Activated CD8-positive, alpha-beta T cell treated with anti-CD3 and anti-CD28 coated beads for 36 hours (primary cell): ENCODE data around the gene IL22. TPM values are rescaled to one million over a fixed set of nuclear protein-coding genes. Genes with fewer than 3 reads are reported as not detected.

ENCODE experiments used
- ATAC-seq: fragments of 200-7000 bp; cut with Tn5 transposase; one replicate; pipeline ENCODE4 v1.10.0; 2021; ENCODE audit warnings: mild to moderate bottlenecking, moderate library complexity
- CTCF ChIA-PET: fragments of 350-600 bp; sonication (Branson Sonifier 250); formaldehyde crosslinking; loops from one replicate; lab custom pipeline; 2021; ENCODE audit warnings: antibody characterized with exemption; lab: Charles Lee
- POLR2A ChIA-PET: fragments of 350-600 bp; sonication (Branson Sonifier 250); formaldehyde crosslinking; loops from one replicate; lab custom pipeline; 2021; ENCODE audit warnings: antibody characterized with exemption; lab: Charles Lee
- DNase-seq: peaks from one replicate; pipeline ENCODE4 v3.0.0-alpha.2; 2020
- H3K27ac Mint-ChIP-seq: one replicate; pipeline ENCODE4 v1.8.0; 2021; ENCODE audit warnings: mild to moderate bottlenecking, mixed read lengths
- H3K27me3 Mint-ChIP-seq: one replicate; pipeline ENCODE4 v1.8.0; 2021; ENCODE audit warnings: mixed read lengths
- H3K36me3 Mint-ChIP-seq: one replicate; pipeline ENCODE4 v1.8.0; 2021; ENCODE audit warnings: low read depth, mixed read lengths
- H3K4me1 Mint-ChIP-seq: one replicate; pipeline ENCODE4 v1.8.0; 2021; ENCODE audit warnings: low read depth, mixed read lengths
- H3K4me3 Mint-ChIP-seq: one replicate; pipeline ENCODE4 v1.8.0; 2021; ENCODE audit warnings: mild to moderate bottlenecking, moderate library complexity, mixed read lengths
- H3K9me3 Mint-ChIP-seq: one replicate; pipeline ENCODE4 v1.8.0; 2021; ENCODE audit warnings: mixed read lengths
- intact Hi-C: fragments of 100-400 bp; cut with micrococcal nuclease; formaldehyde crosslinking; loops from one replicate; pipeline ENCODE4 v1.10.0; 2022
- total RNA-seq, 2 experiments: library from RNA; stranded (reverse); gene quantifications; one replicate each; pipeline ENCODE4 v1.2.3, GENCODE V29; 2021
- TF ChIP-seq, protein P1 (sequence below): fragments of 200-600 bp; IDR thresholded peaks from one replicate; pipeline ENCODE4 v1.8.0; 2022; ENCODE audit warnings: antibody characterized with exemption, mild to moderate bottlenecking

Gene IL22
- total RNA-seq, 2 experiments from 2014 or later, result not detected

- H3K27ac Mint-ChIP-seq, result no peak overlapping the region
- CTCF ChIA-PET, result interaction anchor here (1.3 to 3.1 kb wide), 4 partner anchors 26 to 133 kb away, joined by 3 to 13 read pairs (median 5); no protein-coding TSS in a partner anchor
- no peaks in the 10 kb centered on the region for H3K27me3 Mint-ChIP-seq
- intact Hi-C loops, result no loop called here
- TF ChIP-seq, protein P1, sequence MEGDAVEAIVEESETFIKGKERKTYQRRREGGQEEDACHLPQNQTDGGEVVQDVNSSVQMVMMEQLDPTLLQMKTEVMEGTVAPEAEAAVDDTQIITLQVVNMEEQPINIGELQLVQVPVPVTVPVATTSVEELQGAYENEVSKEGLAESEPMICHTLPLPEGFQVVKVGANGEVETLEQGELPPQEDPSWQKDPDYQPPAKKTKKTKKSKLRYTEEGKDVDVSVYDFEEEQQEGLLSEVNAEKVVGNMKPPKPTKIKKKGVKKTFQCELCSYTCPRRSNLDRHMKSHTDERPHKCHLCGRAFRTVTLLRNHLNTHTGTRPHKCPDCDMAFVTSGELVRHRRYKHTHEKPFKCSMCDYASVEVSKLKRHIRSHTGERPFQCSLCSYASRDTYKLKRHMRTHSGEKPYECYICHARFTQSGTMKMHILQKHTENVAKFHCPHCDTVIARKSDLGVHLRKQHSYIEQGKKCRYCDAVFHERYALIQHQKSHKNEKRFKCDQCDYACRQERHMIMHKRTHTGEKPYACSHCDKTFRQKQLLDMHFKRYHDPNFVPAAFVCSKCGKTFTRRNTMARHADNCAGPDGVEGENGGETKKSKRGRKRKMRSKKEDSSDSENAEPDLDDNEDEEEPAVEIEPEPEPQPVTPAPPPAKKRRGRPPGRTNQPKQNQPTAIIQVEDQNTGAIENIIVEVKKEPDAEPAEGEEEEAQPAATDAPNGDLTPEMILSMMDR, result no peak
- H3K4me1 Mint-ChIP-seq, result peaks cover 42% of the 10 kb centered on the region
- H3K4me3 Mint-ChIP-seq, result no peak overlapping the region
- H3K9me3 Mint-ChIP-seq, result peaks cover 3% of the 10 kb centered on the region
- no peak for DNase-seq
- H3K36me3 Mint-ChIP-seq, result peaks cover 8% of the 10 kb centered on the region
- ATAC-seq, result no peak
- POLR2A ChIA-PET, result interaction anchor here (1.2 to 1.6 kb wide), 2 partner anchors 14 to 28 kb away, joined by 3 read pairs; no protein-coding TSS in a partner anchor
These were observed 38.1 kb upstream of the IL22 start for GRCh38 chr12:68291396-68292036.

- peaks cover 42% of the 10 kb centered on the region for H3K4me1 Mint-ChIP-seq
- ChIA-PET POLR2A (interaction anchor here (0.6 to 1.2 kb wide), 3 partner anchors 29 to 196 kb away, joined by 3 to 4 read pairs (median 3); no protein-coding TSS in a partner anchor), CTCF (interaction anchor here (1.0 to 3.1 kb wide), 8 partner anchors 9 to 132 kb away, joined by 3 to 13 read pairs (median 4); no protein-coding TSS in a partner anchor)
- peak; percentile 50 for DNase-seq
- peaks cover 3% of the 10 kb centered on the region for H3K9me3 Mint-ChIP-seq
- no peak overlapping the region for H3K27ac Mint-ChIP-seq
- peaks cover 8% of the 10 kb centered on the region for H3K36me3 Mint-ChIP-seq
- TF ChIP-seq, protein P1, result no peak
- ATAC-seq, result peak; percentile 94
- no peak overlapping the region for H3K4me3 Mint-ChIP-seq
- peaks cover 4% of the 10 kb centered on the region for H3K27me3 Mint-ChIP-seq
- intact Hi-C loops, result no loop called here
These were observed 36.7 kb upstream of the IL22 start for GRCh38 chr12:68290126-68290525.

DNA sequence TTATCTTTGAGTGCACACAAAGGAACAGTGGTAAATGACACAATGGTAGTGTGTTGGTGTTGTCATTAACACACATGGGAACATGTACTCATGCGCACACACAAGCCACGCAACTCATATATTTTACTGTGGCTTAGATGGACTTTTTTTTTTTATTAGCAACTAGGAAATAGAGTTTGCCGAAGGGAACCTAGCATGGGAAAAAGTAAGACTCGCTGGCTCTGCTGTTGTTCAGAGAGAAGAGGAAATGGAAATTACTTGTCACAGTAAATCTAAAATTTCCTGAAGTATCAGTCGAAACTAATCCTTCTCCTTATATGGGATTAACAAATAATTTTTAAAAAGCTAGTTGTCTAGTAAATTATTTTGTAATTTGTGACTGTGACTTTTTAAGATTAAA lies 33.7 kb upstream of the IL22 start:
- no peak overlapping the region for H3K4me3 Mint-ChIP-seq
- H3K9me3 Mint-ChIP-seq, result peaks cover 3% of the 10 kb centered on the region
- no peak for DNase-seq
- H3K4me1 Mint-ChIP-seq, result peaks cover 37% of the 10 kb centered on the region
- peaks cover 5% of the 10 kb centered on the region for H3K27me3 Mint-ChIP-seq
- TF ChIP-seq, protein P1, result no peak
- ChIA-PET CTCF (interaction anchor here (1.2 kb wide), 1 partner anchor 13 kb away, joined by 3 read pairs; no protein-coding TSS in a partner anchor), POLR2A (interaction anchor here (0.7 kb wide), 1 partner anchor 1176 kb away, joined by 3 read pairs; no protein-coding TSS in a partner anchor)
- H3K27ac Mint-ChIP-seq, result no peak overlapping the region
- intact Hi-C loops, result no loop called here
- H3K36me3 Mint-ChIP-seq, result peaks cover 5% of the 10 kb centered on the region
- no peak for ATAC-seq

DNA sequence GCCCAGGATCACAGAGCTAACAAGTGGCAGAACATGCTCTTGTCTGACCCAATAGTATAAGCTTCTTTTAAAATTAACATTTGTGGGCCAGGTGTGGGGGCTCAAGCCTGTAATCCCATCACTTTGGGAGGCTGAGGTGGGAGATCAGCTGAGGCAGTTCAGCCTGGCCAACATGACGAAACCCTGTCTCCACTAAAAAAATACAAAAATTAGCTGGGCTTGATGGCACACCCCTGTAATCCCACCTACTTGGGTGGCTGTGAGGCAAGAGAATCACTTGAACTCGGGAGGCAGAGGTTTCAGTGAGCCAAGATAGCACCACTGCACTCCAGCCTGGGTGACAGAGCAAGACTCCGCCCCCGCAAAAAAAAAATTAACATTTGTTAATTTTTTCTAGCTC lies 33.0 kb upstream of the IL22 start:
- peaks cover 5% of the 10 kb centered on the region for H3K27me3 Mint-ChIP-seq
- H3K4me1 Mint-ChIP-seq, result peaks cover 37% of the 10 kb centered on the region
- H3K4me3 Mint-ChIP-seq, result no peak overlapping the region
- peaks cover 5% of the 10 kb centered on the region for H3K36me3 Mint-ChIP-seq
- H3K27ac Mint-ChIP-seq, result no peak overlapping the region
- DNase-seq (no peak), ATAC-seq (no peak)
- CTCF ChIA-PET, result interaction anchor here (0.7 to 1.2 kb wide), 3 partner anchors 9 to 64 kb away, joined by 3 to 4 read pairs (median 3); no protein-coding TSS in a partner anchor
- intact Hi-C loops, result no loop called here
- peaks cover 3% of the 10 kb centered on the region for H3K9me3 Mint-ChIP-seq
- TF ChIP-seq, protein P1, result no peak
- POLR2A ChIA-PET, result interaction anchor here (1.6 kb wide), 1 partner anchor 12 kb away, joined by 4 read pairs; no protein-coding TSS in a partner anchor

- peaks cover 5% of the 10 kb centered on the region for H3K27me3 Mint-ChIP-seq
- DNase-seq, result no peak
- H3K4me3 Mint-ChIP-seq, result no peak overlapping the region
- H3K27ac Mint-ChIP-seq, result no peak overlapping the region
- TF ChIP-seq, protein P1, result no peak
- intact Hi-C loops, result no loop called here
- ChIA-PET CTCF (interaction anchor here (0.7 to 1.2 kb wide), 2 partner anchors 32 to 63 kb away, joined by 3 to 4 read pairs; no protein-coding TSS in a partner anchor), POLR2A (interaction anchor here (1.6 kb wide), 1 partner anchor 12 kb away, joined by 4 read pairs; no protein-coding TSS in a partner anchor)
- ATAC-seq, result no peak
- H3K36me3 Mint-ChIP-seq, result peaks cover 5% of the 10 kb centered on the region
- H3K9me3 Mint-ChIP-seq, result peaks cover 3% of the 10 kb centered on the region
- peaks cover 37% of the 10 kb centered on the region for H3K4me1 Mint-ChIP-seq
These were observed 32.1 kb upstream of the IL22 start for GRCh38 chr12:68285541-68285940.
